SK-N-DZ (cell line): Measurements from ENCODE around the gene KRT38.
"Not testable (repeated sequence)": the region's sequence is repeated elsewhere in the genome, so short reads cannot be mapped to it uniquely, and the experiment has no call there.

ENCODE experiments used
- DNase-seq: peaks from one replicate; pipeline ENCODE4 v3.0.0-alpha.2; 2015; ENCODE audit warnings: low spot score
- small RNA-seq, 2 experiments: library from RNA; depleted of rRNA; stranded (forward); fragments of <200 nt; gene quantifications; one replicate each; pipeline ENCODE3, GENCODE V24; 2014

The KRT38 gene

DNA sequence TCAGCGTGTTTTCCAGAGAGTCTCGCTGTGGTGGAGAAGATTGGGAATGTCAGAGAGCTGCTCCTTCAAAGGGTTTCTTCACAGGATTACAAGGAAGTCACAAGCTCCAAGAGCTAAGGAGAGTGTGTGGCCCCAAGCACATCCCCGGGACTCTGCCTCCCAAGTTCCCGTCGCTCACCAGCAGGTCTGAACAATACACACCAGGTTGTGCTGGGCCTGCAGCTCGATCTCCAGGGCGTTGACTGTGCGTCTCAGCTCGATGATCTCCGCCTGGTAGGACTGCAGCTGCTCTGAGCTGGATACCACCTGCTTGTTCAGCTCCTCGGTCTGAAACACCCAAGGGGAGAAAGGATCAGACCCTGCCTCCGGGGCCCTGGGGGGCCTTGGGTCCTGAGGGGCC is 45.7 kb downstream of the KRT38 start:
- DNase-seq = not testable (repeated sequence)

DNA sequence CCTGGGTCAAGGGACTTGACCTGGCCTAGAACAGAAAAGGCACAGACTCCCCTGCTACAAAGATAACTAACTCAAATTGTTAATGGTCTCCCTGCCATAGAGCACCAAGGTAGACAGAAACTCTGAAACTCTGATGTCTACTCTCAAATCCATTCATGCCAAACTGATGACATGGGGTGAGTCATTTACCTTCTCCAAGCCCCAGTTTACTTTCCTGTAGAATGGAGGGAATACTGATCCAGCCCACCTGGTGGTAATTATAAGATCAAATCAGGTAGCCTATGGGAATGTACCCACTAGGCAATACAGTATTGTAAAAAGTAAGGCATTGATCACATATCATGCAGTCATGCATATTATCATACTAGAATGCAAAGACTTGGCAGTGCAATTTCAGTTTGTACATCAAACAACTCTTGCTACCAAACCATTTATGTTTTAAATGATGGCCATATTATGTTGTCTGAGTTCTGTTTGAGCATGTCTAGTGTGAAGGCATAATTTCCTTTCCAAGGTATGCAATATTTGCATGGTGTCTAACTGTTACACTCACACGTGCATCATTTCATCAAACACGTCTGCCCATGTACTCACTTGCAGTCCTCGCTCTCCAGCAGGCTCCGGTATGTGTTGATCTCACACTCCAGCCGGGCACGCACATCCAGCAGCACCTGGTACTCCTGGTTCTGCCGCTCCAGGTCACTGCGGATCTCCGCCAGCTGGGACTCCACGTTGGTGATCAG is 46.4 kb downstream of the KRT38 start:
- no peak for DNase-seq

GRCh38 chr17:41393826-41394225 is 47.0 kb downstream of the KRT38 start:
- DNase-seq = no peak

DNA sequence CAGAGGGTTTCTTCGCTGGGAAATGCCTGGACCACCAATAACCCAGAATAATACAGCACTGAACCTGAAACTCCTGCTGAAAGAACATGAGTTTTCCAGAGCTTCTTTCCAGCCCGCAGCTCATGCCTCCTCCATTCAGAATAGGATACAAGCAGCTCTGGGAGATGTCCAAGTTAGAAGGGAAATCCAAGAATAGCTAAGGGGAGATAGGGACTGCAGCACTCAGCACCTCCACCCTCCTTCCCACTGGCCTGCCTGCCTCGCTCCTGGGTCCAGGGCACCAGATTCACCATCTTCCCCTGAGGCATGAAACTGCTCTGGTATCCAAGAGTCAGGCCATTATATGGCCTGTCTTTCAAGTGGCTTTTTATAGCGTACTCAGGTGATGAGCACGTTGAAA is 47.5 kb downstream of the KRT38 start:
- DNase-seq = no peak

DNA sequence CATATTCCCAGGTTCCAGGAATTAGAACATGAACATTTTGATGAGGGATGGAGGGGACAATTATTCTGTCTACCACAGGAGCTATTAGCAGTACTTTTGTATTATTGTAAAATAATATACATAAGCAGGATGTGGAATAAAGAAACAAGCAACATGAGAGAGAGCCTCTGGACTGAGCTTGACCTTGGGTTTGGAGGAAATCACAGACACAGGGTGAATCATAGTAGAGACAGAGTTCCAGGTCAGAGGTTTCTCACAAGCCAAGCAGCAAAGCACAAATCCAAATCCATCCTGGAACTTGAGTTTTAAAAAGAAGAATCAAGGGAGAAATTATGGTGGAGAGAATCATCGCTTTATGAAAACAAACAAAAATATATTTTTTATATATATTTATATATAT is 48.5 kb downstream of the KRT38 start:
- no peak for DNase-seq

- no peak for DNase-seq
Measured at GRCh38 chr17:41391535-41391934, 49.2 kb downstream of the KRT38 start.

- DNase-seq = no peak
Measured at GRCh38 chr17:41390411-41390938, 50.3 kb downstream of the KRT38 start.

GRCh38 chr17:41387670-41388069 is 53.1 kb downstream of the KRT38 start:
- DNase-seq = no peak

- DNase-seq = no peak
Measured at GRCh38 chr17:41386227-41386626, 54.6 kb downstream of the KRT38 start.

Small RNA genes within 50 kb of the gene (small RNA-seq; reads per million reads assigned to genes)
- 0.92 to 13.4 reads per million in 2 experiments for gene RNU2-32P
